Measurements from ENCODE around the gene RAB4B.

GRCh38 chr19:40737102-40737644 is 40.9 kb upstream of the RAB4B start:
- TF ChIP-seq, protein P1, sequence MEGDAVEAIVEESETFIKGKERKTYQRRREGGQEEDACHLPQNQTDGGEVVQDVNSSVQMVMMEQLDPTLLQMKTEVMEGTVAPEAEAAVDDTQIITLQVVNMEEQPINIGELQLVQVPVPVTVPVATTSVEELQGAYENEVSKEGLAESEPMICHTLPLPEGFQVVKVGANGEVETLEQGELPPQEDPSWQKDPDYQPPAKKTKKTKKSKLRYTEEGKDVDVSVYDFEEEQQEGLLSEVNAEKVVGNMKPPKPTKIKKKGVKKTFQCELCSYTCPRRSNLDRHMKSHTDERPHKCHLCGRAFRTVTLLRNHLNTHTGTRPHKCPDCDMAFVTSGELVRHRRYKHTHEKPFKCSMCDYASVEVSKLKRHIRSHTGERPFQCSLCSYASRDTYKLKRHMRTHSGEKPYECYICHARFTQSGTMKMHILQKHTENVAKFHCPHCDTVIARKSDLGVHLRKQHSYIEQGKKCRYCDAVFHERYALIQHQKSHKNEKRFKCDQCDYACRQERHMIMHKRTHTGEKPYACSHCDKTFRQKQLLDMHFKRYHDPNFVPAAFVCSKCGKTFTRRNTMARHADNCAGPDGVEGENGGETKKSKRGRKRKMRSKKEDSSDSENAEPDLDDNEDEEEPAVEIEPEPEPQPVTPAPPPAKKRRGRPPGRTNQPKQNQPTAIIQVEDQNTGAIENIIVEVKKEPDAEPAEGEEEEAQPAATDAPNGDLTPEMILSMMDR (IDR thresholded peaks at IDR 0.05): no peak
- TF ChIP-seq POLR2AphosphoS5 (IDR thresholded peaks at IDR 0.05): no peak
- TF ChIP-seq POLR2A (IDR thresholded peaks at IDR 0.05; ENCODE audit: low read depth): no peak
- no peak for TF ChIP-seq EP300 (IDR thresholded peaks at IDR 0.05)

Measured in esophagus muscularis mucosa (tissue), 4 donors.